Mesendoderm (in vitro differentiated cells): ENCODE measurements around the gene EIF4G3.

Experiments used
- DNase-seq: peaks from one replicate; pipeline ENCODE4 v3.0.0; 2013
- H2AK5ac ChIP-seq: 2 replicates; pipeline ENCODE4 v1.6.1; 2013; ENCODE audit warnings: low read length, inconsistent platforms
- H2BK120ac ChIP-seq: 2 replicates; pipeline ENCODE4 v1.6.1; 2013; ENCODE audit warnings: low read depth, mild to moderate bottlenecking, low read length, moderate library complexity, mixed read lengths
- H2BK15ac ChIP-seq: replicated peaks from 2 replicates; pipeline ENCODE4 v1.6.1; 2013; ENCODE audit warnings: low read depth, mild to moderate bottlenecking, moderate library complexity
- H2BK5ac ChIP-seq: 2 replicates; pipeline ENCODE4 v1.6.1; 2013; ENCODE audit warnings: low read length, inconsistent platforms
- H3K18ac ChIP-seq: 2 replicates; pipeline ENCODE4 v1.6.1; 2013; ENCODE audit warnings: mild to moderate bottlenecking, low read length, mixed read lengths
- H3K23ac ChIP-seq: one replicate; pipeline ENCODE4 v1.6.1; 2013; ENCODE audit warnings: low read length
- H3K27ac ChIP-seq: 2 replicates; pipeline ENCODE4 v1.5.1; 2013; ENCODE audit warnings: low read depth, mild to moderate bottlenecking, inconsistent platforms, low read length, moderate library complexity
- H3K27me3 ChIP-seq: 2 replicates; pipeline ENCODE4 v1.6.1; 2013; ENCODE audit warnings: low read length, control low read depth, mild to moderate bottlenecking, inconsistent platforms; ENCODE audit not compliant: insufficient read depth, poor library complexity
- H3K36me3 ChIP-seq: 2 replicates; pipeline ENCODE4 v1.6.1; 2013; ENCODE audit warnings: low read length, inconsistent platforms; ENCODE audit not compliant: control insufficient read depth, insufficient read depth
- H3K4ac ChIP-seq: one replicate; pipeline ENCODE4 v1.6.1; 2013; ENCODE audit warnings: low read depth, mild to moderate bottlenecking, low read length, moderate library complexity
- H3K4me1 ChIP-seq: 2 replicates; pipeline ENCODE4 v1.6.1; 2013; ENCODE audit warnings: low read depth, low read length, inconsistent platforms; ENCODE audit not compliant: control insufficient read depth
- H3K4me2 ChIP-seq: 2 replicates; pipeline ENCODE4 v1.6.1; 2013; ENCODE audit warnings: low read length
- H3K4me3 ChIP-seq: 2 replicates; pipeline ENCODE4 v1.5.1; 2013; ENCODE audit warnings: mild to moderate bottlenecking, low read length
- H3K56ac ChIP-seq: one replicate; pipeline ENCODE4 v1.6.1; 2013; ENCODE audit warnings: low read length
- H3K79me1 ChIP-seq: 2 replicates; pipeline ENCODE4 v1.6.1; 2013; ENCODE audit warnings: low read length, inconsistent platforms
- H3K79me2 ChIP-seq: 2 replicates; pipeline ENCODE4 v1.6.1; 2013; ENCODE audit warnings: mild to moderate bottlenecking, low read length; ENCODE audit not compliant: control insufficient read depth, insufficient read depth
- H3K9ac ChIP-seq: 2 replicates; pipeline ENCODE4 v1.6.1; 2013; ENCODE audit warnings: low read length, inconsistent platforms
- H4K5ac ChIP-seq: one replicate; pipeline ENCODE4 v1.6.1; 2013; ENCODE audit warnings: low read length
- H4K8ac ChIP-seq: one replicate; pipeline ENCODE4 v1.6.1; 2013; ENCODE audit warnings: low read depth, mild to moderate bottlenecking, control low read depth, low read length, moderate library complexity
- WGBS: extraction: QIAGEN DNeasy Blood & Tissue Kit; methylation state at CpG from one replicate; pipeline ENCODE4 v1.1.7; 2013; ENCODE audit warnings: low lambda C conversion rate, missing lambda C conversion rate; ENCODE audit not compliant: insufficient coverage; ENCODE audit errors: extremely low coverage; 5-methylcytosine and 5-hydroxymethylcytosine counted together

The EIF4G3 gene

GRCh38 chr1:21069549-21069948 lies 107.1 kb downstream of the EIF4G3 start:
- H3K4me2 ChIP-seq = no peak overlapping the region
- H3K79me2 ChIP-seq = no peaks in the 10 kb centered on the region
- no peak overlapping the region for H4K8ac ChIP-seq
- no peak overlapping the region for H3K18ac ChIP-seq
- no peak overlapping the region for H2AK5ac ChIP-seq
- H3K27me3 ChIP-seq = no peaks in the 10 kb centered on the region
- H3K36me3 ChIP-seq = no peaks in the 10 kb centered on the region
- WGBS = 100% methylated on average over 2 of the region's 4 CpGs
- no peak overlapping the region for H3K23ac ChIP-seq
- H2BK5ac ChIP-seq = no peak overlapping the region
- H4K5ac ChIP-seq = no peak overlapping the region
- no peak overlapping the region for H2BK15ac ChIP-seq
- H3K79me1 ChIP-seq = peaks cover 6% of the 10 kb centered on the region
- H2BK120ac ChIP-seq = no peak overlapping the region
- H3K4me1 ChIP-seq = no peaks in the 10 kb centered on the region
- no peak overlapping the region for H3K9ac ChIP-seq
- no peak overlapping the region for H3K56ac ChIP-seq
- no peak overlapping the region for H3K27ac ChIP-seq
- DNase-seq = peak; percentile 53
- H3K4me3 ChIP-seq = no peak overlapping the region
- H3K4ac ChIP-seq = no peak overlapping the region

GRCh38 chr1:21068937-21069336 lies 107.8 kb downstream of the EIF4G3 start:
- Histone ChIP-seq H3K23ac (no peak overlapping the region), H3K36me3 (no peaks in the 10 kb centered on the region), H4K8ac (no peak overlapping the region), H3K56ac (no peak overlapping the region), H3K4me3 (no peak overlapping the region), H3K18ac (no peak overlapping the region), H2BK5ac (no peak overlapping the region), H2BK120ac (no peak overlapping the region), H2BK15ac (no peak overlapping the region), H3K9ac (no peak overlapping the region), H3K79me2 (no peaks in the 10 kb centered on the region), H3K4ac (no peak overlapping the region), H3K79me1 (peaks cover 4% of the 10 kb centered on the region), H3K27ac (no peak overlapping the region), H2AK5ac (no peak overlapping the region), H3K4me2 (no peak overlapping the region), H3K4me1 (no peaks in the 10 kb centered on the region), H3K27me3 (no peaks in the 10 kb centered on the region), H4K5ac (no peak overlapping the region)
- DNase-seq = no peak

GRCh38 chr1:21067551-21068227 lies 109.0 kb downstream of the EIF4G3 start:
- Histone ChIP-seq H3K27me3 (no peaks in the 10 kb centered on the region), H3K4me1 (no peaks in the 10 kb centered on the region), H3K4me3 (no peak overlapping the region), H2BK15ac (no peak overlapping the region), H3K23ac (no peak overlapping the region), H3K4ac (no peak overlapping the region), H3K56ac (no peak overlapping the region), H3K4me2 (no peak overlapping the region), H3K9ac (no peak overlapping the region), H3K79me2 (no peaks in the 10 kb centered on the region), H3K79me1 (peaks cover 2% of the 10 kb centered on the region), H2BK120ac (no peak overlapping the region), H4K8ac (no peak overlapping the region), H3K27ac (no peak overlapping the region), H3K36me3 (no peaks in the 10 kb centered on the region), H2BK5ac (no peak overlapping the region), H2AK5ac (no peak overlapping the region), H3K18ac (no peak overlapping the region), H4K5ac (no peak overlapping the region)
- WGBS = no CpG with 5 or more reads among the region's 6 CpGs
- DNase-seq = no peak

GRCh38 chr1:21066356-21067012 lies 110.2 kb downstream of the EIF4G3 start:
- WGBS = 100% methylated on average over 1 of the region's 3 CpGs
- no peak overlapping the region for H4K8ac ChIP-seq
- H3K27ac ChIP-seq = no peak overlapping the region

GRCh38 chr1:21065851-21066250 lies 110.8 kb downstream of the EIF4G3 start:
- no peak overlapping the region for H4K5ac ChIP-seq
- no peaks in the 10 kb centered on the region for H3K79me1 ChIP-seq
- no peak for DNase-seq
- no peaks in the 10 kb centered on the region for H3K36me3 ChIP-seq
- no peak overlapping the region for H3K4ac ChIP-seq
- whole genome bisulfite sequencing = no CpG with 5 or more reads among the region's 2 CpGs
- no peaks in the 10 kb centered on the region for H3K79me2 ChIP-seq
- no peak overlapping the region for H3K18ac ChIP-seq
- no peak overlapping the region for H3K27ac ChIP-seq
- H2BK120ac ChIP-seq = no peak overlapping the region
- no peak overlapping the region for H2BK15ac ChIP-seq
- no peak overlapping the region for H2BK5ac ChIP-seq
- H3K4me2 ChIP-seq = no peak overlapping the region
- H2AK5ac ChIP-seq = no peak overlapping the region
- no peak overlapping the region for H4K8ac ChIP-seq
- no peaks in the 10 kb centered on the region for H3K27me3 ChIP-seq
- H3K9ac ChIP-seq = no peak overlapping the region
- H3K4me3 ChIP-seq = no peak overlapping the region
- H3K23ac ChIP-seq = no peak overlapping the region
- H3K56ac ChIP-seq = no peak overlapping the region
- H3K4me1 ChIP-seq = no peaks in the 10 kb centered on the region

More at GRCh38 chr1:21066356-21067012, 110.2 kb downstream of the EIF4G3 start:
- Histone ChIP-seq H3K4ac (no peak overlapping the region), H2BK120ac (no peak overlapping the region), H3K9ac (no peak overlapping the region), H3K79me1 (peaks cover 2% of the 10 kb centered on the region), H3K36me3 (no peaks in the 10 kb centered on the region), H2AK5ac (no peak overlapping the region), H3K4me2 (no peak overlapping the region), H2BK15ac (no peak overlapping the region), H3K79me2 (no peaks in the 10 kb centered on the region), H2BK5ac (no peak overlapping the region), H3K23ac (no peak overlapping the region), H3K4me1 (no peaks in the 10 kb centered on the region), H4K5ac (no peak overlapping the region), H3K18ac (no peak overlapping the region), H3K56ac (no peak overlapping the region), H3K4me3 (no peak overlapping the region), H3K27me3 (no peaks in the 10 kb centered on the region)
- DNase-seq = no peak

GRCh38 chr1:21064057-21064456 lies 112.6 kb downstream of the EIF4G3 start:
- no CpG with 5 or more reads among the region's 3 CpGs for WGBS

More at GRCh38 chr1:21064057-21064456, 112.6 kb downstream of the EIF4G3 start:
- no peak overlapping the region for H3K27ac ChIP-seq
- no peak overlapping the region for H3K18ac ChIP-seq
- no peaks in the 10 kb centered on the region for H3K27me3 ChIP-seq
- peak; percentile 37 for DNase-seq
- H3K56ac ChIP-seq = no peak overlapping the region
- H3K4ac ChIP-seq = no peak overlapping the region
- H3K4me3 ChIP-seq = no peak overlapping the region
- H2BK120ac ChIP-seq = no peak overlapping the region
- H3K36me3 ChIP-seq = no peaks in the 10 kb centered on the region
- H4K8ac ChIP-seq = no peak overlapping the region
- H2AK5ac ChIP-seq = no peak overlapping the region
- no peak overlapping the region for H3K9ac ChIP-seq
- no peaks in the 10 kb centered on the region for H3K79me1 ChIP-seq
- no peak overlapping the region for H2BK15ac ChIP-seq
- no peak overlapping the region for H3K4me2 ChIP-seq
- no peaks in the 10 kb centered on the region for H3K79me2 ChIP-seq
- no peaks in the 10 kb centered on the region for H3K4me1 ChIP-seq
- H2BK5ac ChIP-seq = no peak overlapping the region
- H4K5ac ChIP-seq = no peak overlapping the region
- no peak overlapping the region for H3K23ac ChIP-seq
